HG02840 (cell line): ENCODE measurements around the gene CD38.
"Not testable (repeated sequence)": the region's sequence is repeated elsewhere in the genome, so short reads cannot be mapped to it uniquely, and the experiment has no call there.

ENCODE experiments used
- ATAC-seq: cut with Tn5 transposase; IDR thresholded peaks from one replicate; pipeline ENCODE4 v1.9.1; 2021; ENCODE audit warnings: mild to moderate bottlenecking, moderate library complexity, moderate number of reproducible peaks; ENCODE audit not compliant: unreplicated experiment, low FRiP score

The CD38 gene

GRCh38 chr4:15794905-15795304 lies 16.8 kb downstream of the CD38 start:
- no peak for ATAC-seq

DNA sequence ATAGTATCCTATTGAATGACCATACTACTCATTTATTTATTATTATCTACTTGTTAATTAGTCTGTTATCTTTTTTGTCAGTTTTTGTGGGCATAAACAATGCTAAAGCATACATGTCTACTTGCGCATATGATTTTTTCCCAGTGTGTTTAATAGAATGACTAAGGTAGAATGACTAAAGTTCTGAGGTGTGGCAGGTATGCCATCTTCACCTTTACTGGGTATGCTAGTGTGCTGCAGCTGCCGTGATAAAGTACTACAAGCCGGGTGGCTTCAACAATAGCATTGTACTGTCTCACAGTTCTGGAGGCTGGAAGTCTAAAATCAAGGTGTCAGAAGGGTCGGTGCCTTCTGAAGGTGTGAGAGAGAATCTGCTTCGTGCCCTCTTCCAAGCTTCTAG lies 19.2 kb downstream of the CD38 start:
- ATAC-seq = no peak

- no peak for ATAC-seq
Measured at GRCh38 chr4:15799141-15799540, 21.0 kb downstream of the CD38 start.

DNA sequence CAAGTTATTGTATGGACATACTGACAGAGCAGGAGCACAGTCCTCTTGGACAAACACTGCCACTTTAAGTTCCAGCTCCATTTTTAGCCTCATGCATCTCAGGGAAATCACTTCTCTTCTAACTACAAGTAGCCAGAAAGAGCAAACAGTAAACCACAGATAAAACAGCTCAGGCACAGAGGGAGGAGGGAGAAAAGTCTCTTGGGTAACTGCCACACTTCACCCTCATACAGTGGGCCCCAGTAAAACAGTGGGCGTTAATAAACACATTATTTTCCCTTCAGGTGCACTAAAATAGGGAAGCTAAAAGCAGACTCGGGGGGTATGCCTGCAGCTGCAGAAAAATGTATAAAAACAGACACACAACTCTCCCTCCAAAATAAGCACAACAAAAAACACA lies 21.6 kb downstream of the CD38 start:
- no peak for ATAC-seq

DNA sequence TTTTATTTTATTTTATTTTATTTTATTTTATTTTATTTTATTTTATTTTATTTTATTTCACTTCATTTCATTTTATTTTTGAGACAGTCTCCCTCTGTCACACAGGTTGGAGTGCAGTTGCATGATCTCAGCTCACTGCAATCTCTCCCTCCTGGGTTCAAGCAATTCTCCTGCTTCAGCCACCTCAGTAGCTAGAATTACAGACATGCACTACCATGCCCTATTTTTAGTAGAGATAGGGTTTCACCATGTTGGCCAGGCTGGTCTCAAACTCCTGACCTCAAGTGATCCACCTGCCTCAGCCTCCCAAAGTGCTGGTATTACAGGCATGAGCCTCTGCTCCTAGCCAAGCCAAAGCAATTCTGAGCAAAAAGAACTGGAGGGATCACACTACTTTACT lies 24.4 kb downstream of the CD38 start:
- not testable (repeated sequence) for ATAC-seq

- ATAC-seq = no peak
Measured at GRCh38 chr4:15805583-15806517, 27.7 kb downstream of the CD38 start.

- peak; percentile 69 for ATAC-seq
Measured at GRCh38 chr4:15809058-15809457, 30.9 kb downstream of the CD38 start.

- ATAC-seq = no peak
Measured at GRCh38 chr4:15809466-15809865, 31.3 kb downstream of the CD38 start.

GRCh38 chr4:15811703-15812337 lies 33.7 kb downstream of the CD38 start:
- ATAC-seq = no peak

- no peak for ATAC-seq
Measured at GRCh38 chr4:15832523-15833451, 54.7 kb downstream of the CD38 start.

DNA sequence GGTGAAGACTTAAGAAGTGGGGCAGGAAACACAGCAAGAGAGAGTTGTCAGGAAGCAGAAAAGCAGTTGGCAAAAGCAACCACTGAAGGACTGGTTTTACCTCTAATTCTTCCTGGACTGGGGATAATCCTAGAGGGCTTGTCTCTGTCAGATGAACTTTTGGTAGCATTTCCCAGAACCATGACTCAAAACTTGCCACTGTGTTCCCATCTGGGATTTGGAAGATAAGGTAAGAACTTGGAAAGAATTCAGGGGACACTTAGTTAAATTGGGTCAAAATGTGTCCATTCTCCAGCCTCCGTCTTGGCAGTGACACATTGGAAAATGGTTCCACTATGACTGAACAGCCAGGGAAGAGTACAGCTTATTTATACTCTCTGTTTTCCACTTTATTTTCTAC lies 55.7 kb downstream of the CD38 start:
- ATAC-seq = no peak

DNA sequence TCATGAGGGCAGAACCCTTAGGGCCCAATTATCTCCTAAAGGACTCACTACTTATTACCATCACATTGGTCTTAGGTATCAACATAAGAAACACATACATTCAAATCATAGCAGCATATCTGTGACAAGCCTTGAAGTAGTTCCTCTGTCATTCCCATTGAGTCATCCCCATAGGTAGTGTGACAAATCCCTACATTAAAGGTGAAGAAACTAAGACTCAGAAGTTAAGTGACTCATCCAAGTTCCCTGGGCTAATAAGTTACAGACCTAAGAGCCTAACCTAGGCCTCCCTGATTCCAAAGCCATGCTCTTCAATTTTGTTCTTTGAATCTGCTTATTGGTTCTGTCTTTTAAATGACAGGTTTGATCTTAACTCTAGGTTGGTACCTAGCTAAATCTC lies 58.2 kb downstream of the CD38 start:
- ATAC-seq = no peak

- no peak for ATAC-seq
Measured at GRCh38 chr4:15837591-15837990, 59.5 kb downstream of the CD38 start.

DNA sequence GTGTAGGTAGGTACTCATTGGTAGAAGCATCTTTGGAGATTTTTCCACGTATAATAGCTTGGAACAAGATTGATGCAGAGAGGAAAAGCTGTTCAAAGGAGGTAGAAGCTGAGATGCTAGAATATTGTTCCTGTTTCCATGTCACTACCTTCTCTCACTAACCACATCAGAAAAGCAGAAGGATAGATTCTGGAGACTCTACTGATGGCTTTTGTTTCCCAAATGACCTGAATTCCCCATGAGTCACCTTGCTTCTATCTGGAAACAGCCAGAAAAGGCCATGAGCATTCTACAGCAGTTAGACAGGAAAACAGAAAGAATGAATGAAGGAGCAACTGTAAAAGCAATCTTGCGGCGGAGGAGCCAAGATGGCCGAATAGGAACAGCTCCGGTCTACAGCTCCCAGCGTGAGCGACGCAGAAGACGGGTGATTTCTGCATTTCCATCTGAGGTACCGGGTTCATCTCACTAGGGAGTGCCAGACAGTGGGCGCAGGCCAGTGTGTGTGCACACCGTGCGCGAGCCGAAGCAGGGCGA lies 63.1 kb downstream of the CD38 start:
- not testable (repeated sequence) for ATAC-seq

- no peak for ATAC-seq
Measured at GRCh38 chr4:15847746-15848145, 69.6 kb downstream of the CD38 start.

DNA sequence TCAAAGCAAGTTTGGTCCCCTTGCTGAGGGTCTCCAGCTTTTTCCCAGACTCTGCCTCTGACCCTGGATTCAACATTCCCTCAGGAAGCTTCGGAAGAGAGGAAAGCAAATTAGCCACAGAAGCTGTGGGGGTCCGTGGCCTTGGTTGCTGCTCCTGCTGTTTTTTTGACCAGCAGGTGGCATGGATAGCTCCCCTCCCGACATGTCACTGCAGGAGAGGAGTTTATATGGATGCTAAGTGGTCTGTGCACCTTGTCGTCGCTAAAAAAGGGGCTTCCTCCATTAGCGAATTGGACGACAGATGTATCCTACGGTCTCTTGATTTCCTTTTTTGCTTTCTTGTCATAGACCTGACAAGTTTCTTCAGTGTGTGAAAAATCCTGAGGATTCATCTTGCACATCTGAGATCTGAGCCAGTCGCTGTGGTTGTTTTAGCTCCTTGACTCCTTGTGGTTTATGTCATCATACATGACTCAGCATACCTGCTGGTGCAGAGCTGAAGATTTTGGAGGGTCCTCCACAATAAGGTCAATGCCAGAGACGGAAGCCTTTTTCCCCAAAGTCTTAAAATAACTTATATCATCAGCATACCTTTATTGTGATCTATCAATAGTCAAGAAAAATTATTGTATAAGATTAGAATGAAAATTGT lies 70.2 kb downstream of the CD38 start:
- no peak for ATAC-seq

GRCh38 chr4:15851969-15852368 lies 73.8 kb downstream of the CD38 start:
- no peak for ATAC-seq

GRCh38 chr4:15852524-15852923 lies 74.4 kb downstream of the CD38 start:
- ATAC-seq = no peak

DNA sequence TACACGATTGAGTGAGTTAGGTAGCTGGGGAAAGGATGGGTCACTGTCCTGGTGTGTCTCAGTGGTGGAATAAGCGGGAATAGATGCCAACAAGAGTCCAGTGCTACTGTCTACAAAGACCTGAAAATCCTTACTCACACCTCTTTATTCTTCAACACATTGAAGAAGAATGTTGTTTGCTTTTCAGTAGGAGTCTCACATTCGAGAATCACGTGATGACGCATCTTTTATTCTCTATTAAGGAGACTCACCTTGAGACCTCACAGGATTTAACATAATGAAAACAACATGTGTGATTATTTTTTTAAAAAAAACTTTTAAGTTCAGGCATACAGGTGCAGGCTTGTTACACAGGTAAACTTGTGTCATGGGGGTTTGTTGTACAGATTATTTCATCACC lies 75.2 kb downstream of the CD38 start:
- ATAC-seq = no peak
